Panc1 (cell line): ENCODE data around the gene FBXO31. TPM values are rescaled to one million over a fixed set of nuclear protein-coding genes. Genes with fewer than 3 reads are reported as not detected.

Experiments used
- ATAC-seq: fragments of 200-7000 bp; cut with Tn5 transposase; 2 replicates; pipeline ENCODE4 v1.9.1; 2020; ENCODE audit warnings: mild to moderate bottlenecking, moderate library complexity
- BruUV-seq: library from RNA; stranded (reverse); fragments of 400-500 nt; replicated peaks from 2 replicates; lab custom pipeline; 2021; lab: Mats Ljungman, UMichigan
- CTCF ChIA-PET: fragments of 300-600 bp; sonication (Branson Sonifier 250); formaldehyde crosslinking; loops from one replicate; lab custom pipeline; 2022; ENCODE audit warnings: antibody characterized with exemption; lab: Charles Lee
- POLR2A ChIA-PET: fragments of 300-600 bp; sonication (Branson Sonifier 250); formaldehyde crosslinking; loops from one replicate; lab custom pipeline; 2022; ENCODE audit warnings: antibody characterized with exemption; lab: Charles Lee
- DNase-seq: peaks from one replicate; pipeline ENCODE4 v3.0.0-alpha.2; 2010; ENCODE audit warnings: low read depth, low spot score
- H3K27ac ChIP-seq: 2 replicates; pipeline ENCODE4 v1.5.1; 2011; ENCODE audit warnings: mild to moderate bottlenecking, low read length, inconsistent platforms
- H3K27me3 ChIP-seq: fragments of 200-500 bp; sonication (Bioruptor generic); 2 replicates; pipeline ENCODE4 v1.6.0; 2014; ENCODE audit warnings: low read length, inconsistent platforms; ENCODE audit not compliant: control insufficient read depth, insufficient read depth
- H3K36me3 ChIP-seq: fragments of 200-500 bp; sonication (Bioruptor generic); 2 replicates; pipeline ENCODE4 v1.5.1; 2014; ENCODE audit warnings: inconsistent platforms, mild to moderate bottlenecking, low read length, moderate library complexity; ENCODE audit not compliant: control insufficient read depth, insufficient read depth
- H3K4me1 ChIP-seq: 2 replicates; pipeline ENCODE4 v1.5.1; 2011; ENCODE audit warnings: inconsistent platforms, mild to moderate bottlenecking, low read length, moderate library complexity; ENCODE audit not compliant: control insufficient read depth, insufficient read depth
- H3K4me3 ChIP-seq, 2 experiments: 2 replicates each; pipeline ENCODE4 v1.5.1; 2011 to 2012; ENCODE audit warnings: low read depth in 2 of 2, low read length in 2 of 2, mild to moderate bottlenecking in 2 of 2, inconsistent platforms in 1 of 2, moderate library complexity in 1 of 2
- H3K9me3 ChIP-seq: fragments of 200-500 bp; sonication (Bioruptor generic); 2 replicates; pipeline ENCODE4 v1.5.1; 2014; ENCODE audit warnings: low read depth, mild to moderate bottlenecking, inconsistent platforms, low read length, moderate library complexity; ENCODE audit not compliant: control insufficient read depth, insufficient read depth
- POLR2AphosphoS5 ChIP-seq: IDR thresholded peaks from 2 replicates; pipeline ENCODE4 v1.6.1; 2012; ENCODE audit warnings: mild to moderate bottlenecking, low read depth, low read length, moderate library complexity
- SIN3A ChIP-seq: IDR thresholded peaks from 2 replicates; pipeline ENCODE4 v1.6.1; 2012; ENCODE audit warnings: low read depth, mild to moderate bottlenecking, low read length, moderate library complexity, borderline replicate concordance; ENCODE audit not compliant: insufficient read depth
- TCF7L2 ChIP-seq: IDR thresholded peaks from 2 replicates; pipeline ENCODE4 v1.6.1; 2011; ENCODE audit warnings: mild to moderate bottlenecking, low read depth, low read length, inconsistent platforms
- in situ Hi-C: cut with HindIII; loops from 2 replicates; pipeline ENCODE4 v1.10.0; 2016; ENCODE audit warnings: low sequenced_read_pairs, low pct_unique_long_range_greater_than_20kb
- intact Hi-C: fragments of 100-400 bp; cut with micrococcal nuclease; formaldehyde crosslinking; loops from one replicate; pipeline ENCODE4 v1.10.0; 2022; ENCODE audit not compliant: unreplicated experiment
- total RNA-seq: library from RNA; stranded (reverse); gene quantifications from one replicate; pipeline ENCODE4 v1.2.1, GENCODE V29; 2021; ENCODE audit not compliant: unreplicated experiment
- TF ChIP-seq, protein P1 (sequence below): fragments of 450-650 bp; IDR thresholded peaks from 2 replicates; pipeline ENCODE4 v1.5.1; 2017; ENCODE audit warnings: mild to moderate bottlenecking
- TF ChIP-seq, protein P2 (sequence below), 2 experiments: IDR thresholded peaks; 2 replicates each; pipeline ENCODE4 v1.6.1; 2011 to 2012; ENCODE audit warnings: low read depth in 2 of 2, control low read depth in 1 of 2, low read length in 1 of 2, mild to moderate bottlenecking in 1 of 2, moderate library complexity in 1 of 2; ENCODE audit not compliant: insufficient read depth in 1 of 2

The FBXO31 gene
- total RNA-seq, 1 experiment from 2014 or later = 22.4 TPM

DNA sequence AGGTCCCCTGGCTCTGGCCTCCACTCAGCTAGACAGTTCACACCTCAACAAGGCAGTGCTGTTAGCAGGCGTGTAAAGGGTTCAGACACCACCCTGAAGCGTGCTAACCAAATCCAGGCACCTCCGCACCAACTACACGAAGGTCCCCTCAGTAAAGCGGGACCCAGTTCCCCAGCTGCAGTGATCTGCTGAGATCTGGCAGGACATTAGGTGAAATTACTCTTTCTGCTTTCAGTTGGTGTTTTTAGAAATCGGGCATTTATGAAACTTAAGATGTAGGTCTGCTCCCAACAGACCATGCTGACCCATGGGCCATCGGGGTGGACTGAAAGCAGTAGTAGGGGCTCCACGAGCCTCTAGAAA is 27.1 kb downstream of the FBXO31 start:
- CTCF ChIA-PET = interaction anchor here (0.7 kb wide), 1 partner anchor 42 kb away, joined by 6 read pairs; no protein-coding TSS in a partner anchor
- no peak overlapping the region for H3K27ac ChIP-seq
- H3K36me3 ChIP-seq = no peaks in the 10 kb centered on the region; the same call in 1 of the 2 replicates
- no peaks in the 10 kb centered on the region for H3K4me1 ChIP-seq
- POLR2A ChIA-PET = interaction anchor here (1.0 kb wide), 1 partner anchor 46 kb away, joined by 9 read pairs; no protein-coding TSS in a partner anchor
- H3K9me3 ChIP-seq = no peaks in the 10 kb centered on the region
- DNase-seq (no peak), ATAC-seq (no peak)
- in situ Hi-C loops = no loop called here
- no peak overlapping the region for H3K4me3 ChIP-seq
- intact Hi-C loops = no loop called here
- no peak for TF ChIP-seq POLR2AphosphoS5
- no TSS peak for BruUV-seq
- H3K27me3 ChIP-seq = no peaks in the 10 kb centered on the region

DNA sequence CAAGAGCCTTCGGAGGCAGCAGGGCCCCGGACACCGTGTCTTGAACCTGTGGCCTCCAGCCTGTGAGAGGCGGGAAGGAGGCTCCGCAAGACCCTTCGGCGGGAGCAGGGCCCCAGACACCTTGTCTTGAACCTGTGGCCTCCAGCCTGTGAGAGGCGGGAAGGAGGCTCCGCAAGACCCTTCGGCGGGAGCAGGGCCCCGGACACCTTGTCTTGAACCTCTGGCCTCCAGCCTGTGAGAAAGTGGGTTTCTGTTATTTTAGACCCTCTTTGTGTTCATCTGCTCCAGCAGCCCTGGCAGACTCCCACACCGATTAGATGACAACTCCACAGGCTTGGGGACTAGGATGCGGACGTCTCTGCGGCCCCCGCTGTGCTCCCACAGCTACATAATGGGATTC is 30.0 kb downstream of the FBXO31 start:
- no peak for ATAC-seq
- ChIA-PET CTCF (no interaction called here), POLR2A (no interaction called here)
- H3K4me1 ChIP-seq = no peaks in the 10 kb centered on the region
- H3K27ac ChIP-seq = no peak overlapping the region
- H3K36me3 ChIP-seq = no peaks in the 10 kb centered on the region; the same call in 1 of the 2 replicates
- no peak overlapping the region for H3K4me3 ChIP-seq
- DNase-seq = no peak
- no TSS peak for BruUV-seq
- in situ Hi-C loops (no loop called here), intact Hi-C loops (no loop called here)
- H3K9me3 ChIP-seq = no peaks in the 10 kb centered on the region
- H3K27me3 ChIP-seq = no peaks in the 10 kb centered on the region
- TF ChIP-seq, protein P1, sequence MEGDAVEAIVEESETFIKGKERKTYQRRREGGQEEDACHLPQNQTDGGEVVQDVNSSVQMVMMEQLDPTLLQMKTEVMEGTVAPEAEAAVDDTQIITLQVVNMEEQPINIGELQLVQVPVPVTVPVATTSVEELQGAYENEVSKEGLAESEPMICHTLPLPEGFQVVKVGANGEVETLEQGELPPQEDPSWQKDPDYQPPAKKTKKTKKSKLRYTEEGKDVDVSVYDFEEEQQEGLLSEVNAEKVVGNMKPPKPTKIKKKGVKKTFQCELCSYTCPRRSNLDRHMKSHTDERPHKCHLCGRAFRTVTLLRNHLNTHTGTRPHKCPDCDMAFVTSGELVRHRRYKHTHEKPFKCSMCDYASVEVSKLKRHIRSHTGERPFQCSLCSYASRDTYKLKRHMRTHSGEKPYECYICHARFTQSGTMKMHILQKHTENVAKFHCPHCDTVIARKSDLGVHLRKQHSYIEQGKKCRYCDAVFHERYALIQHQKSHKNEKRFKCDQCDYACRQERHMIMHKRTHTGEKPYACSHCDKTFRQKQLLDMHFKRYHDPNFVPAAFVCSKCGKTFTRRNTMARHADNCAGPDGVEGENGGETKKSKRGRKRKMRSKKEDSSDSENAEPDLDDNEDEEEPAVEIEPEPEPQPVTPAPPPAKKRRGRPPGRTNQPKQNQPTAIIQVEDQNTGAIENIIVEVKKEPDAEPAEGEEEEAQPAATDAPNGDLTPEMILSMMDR = no peak
- no peak for TF ChIP-seq TCF7L2
- TF ChIP-seq, protein P2, sequence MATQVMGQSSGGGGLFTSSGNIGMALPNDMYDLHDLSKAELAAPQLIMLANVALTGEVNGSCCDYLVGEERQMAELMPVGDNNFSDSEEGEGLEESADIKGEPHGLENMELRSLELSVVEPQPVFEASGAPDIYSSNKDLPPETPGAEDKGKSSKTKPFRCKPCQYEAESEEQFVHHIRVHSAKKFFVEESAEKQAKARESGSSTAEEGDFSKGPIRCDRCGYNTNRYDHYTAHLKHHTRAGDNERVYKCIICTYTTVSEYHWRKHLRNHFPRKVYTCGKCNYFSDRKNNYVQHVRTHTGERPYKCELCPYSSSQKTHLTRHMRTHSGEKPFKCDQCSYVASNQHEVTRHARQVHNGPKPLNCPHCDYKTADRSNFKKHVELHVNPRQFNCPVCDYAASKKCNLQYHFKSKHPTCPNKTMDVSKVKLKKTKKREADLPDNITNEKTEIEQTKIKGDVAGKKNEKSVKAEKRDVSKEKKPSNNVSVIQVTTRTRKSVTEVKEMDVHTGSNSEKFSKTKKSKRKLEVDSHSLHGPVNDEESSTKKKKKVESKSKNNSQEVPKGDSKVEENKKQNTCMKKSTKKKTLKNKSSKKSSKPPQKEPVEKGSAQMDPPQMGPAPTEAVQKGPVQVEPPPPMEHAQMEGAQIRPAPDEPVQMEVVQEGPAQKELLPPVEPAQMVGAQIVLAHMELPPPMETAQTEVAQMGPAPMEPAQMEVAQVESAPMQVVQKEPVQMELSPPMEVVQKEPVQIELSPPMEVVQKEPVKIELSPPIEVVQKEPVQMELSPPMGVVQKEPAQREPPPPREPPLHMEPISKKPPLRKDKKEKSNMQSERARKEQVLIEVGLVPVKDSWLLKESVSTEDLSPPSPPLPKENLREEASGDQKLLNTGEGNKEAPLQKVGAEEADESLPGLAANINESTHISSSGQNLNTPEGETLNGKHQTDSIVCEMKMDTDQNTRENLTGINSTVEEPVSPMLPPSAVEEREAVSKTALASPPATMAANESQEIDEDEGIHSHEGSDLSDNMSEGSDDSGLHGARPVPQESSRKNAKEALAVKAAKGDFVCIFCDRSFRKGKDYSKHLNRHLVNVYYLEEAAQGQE (IDR thresholded peaks at IDR 0.05; ENCODE audit: insufficient read depth in 1 of 2, low read depth in 2 of 2, low read length in 1 of 2) = no peak
- TF ChIP-seq POLR2AphosphoS5 = no peak
- no peak for TF ChIP-seq SIN3A

DNA sequence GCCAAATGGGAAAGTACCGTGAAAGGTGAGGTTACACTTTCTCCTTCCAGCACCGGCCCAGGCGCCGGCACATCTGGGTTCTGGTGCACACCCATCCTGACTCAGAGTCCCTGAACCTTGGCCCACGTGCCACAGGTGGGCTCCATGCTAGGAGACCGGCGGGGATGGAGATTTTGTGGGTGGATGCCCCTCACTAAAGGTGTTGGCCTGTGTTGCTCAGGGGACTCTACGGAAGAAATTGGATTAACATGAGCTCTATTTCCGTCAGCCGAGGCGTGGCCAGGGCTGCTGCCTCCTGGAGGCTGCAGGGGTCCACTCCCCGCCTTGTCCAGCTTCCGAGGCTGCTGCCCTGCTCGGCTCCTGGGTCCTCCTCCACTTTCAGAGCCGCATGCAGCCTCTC is 30.8 kb downstream of the FBXO31 start:
- in situ Hi-C loops = no loop called here
- Histone ChIP-seq H3K27me3 (no peaks in the 10 kb centered on the region), H3K27ac (no peak overlapping the region), H3K4me3 (no peak overlapping the region), H3K4me1 (no peaks in the 10 kb centered on the region), H3K9me3 (no peaks in the 10 kb centered on the region), H3K36me3 (no peaks in the 10 kb centered on the region; the same call in 1 of the 2 replicates)
- ChIA-PET POLR2A (no interaction called here), CTCF (no interaction called here)
- intact Hi-C loops = no loop called here
- DNase-seq = no peak
- TF ChIP-seq, protein P1 = no peak
- ATAC-seq = no peak
- BruUV-seq = no TSS peak
